Measurements from ENCODE around the gene TENM3.

The TENM3 gene

GRCh38 chr4:182700362-182701160, 457.4 kb downstream of the TENM3 start:
- no peak for DNase-seq

- DNase-seq, result no peak
These were observed 460.9 kb downstream of the TENM3 start for GRCh38 chr4:182704077-182704476.

GRCh38 chr4:182704948-182705347, 461.7 kb downstream of the TENM3 start:
- no peak for DNase-seq

GRCh38 chr4:182705389-182705788, 462.2 kb downstream of the TENM3 start:
- no peak for DNase-seq

GRCh38 chr4:182711211-182711610, 468.0 kb downstream of the TENM3 start:
- DNase-seq, result no peak

DNA sequence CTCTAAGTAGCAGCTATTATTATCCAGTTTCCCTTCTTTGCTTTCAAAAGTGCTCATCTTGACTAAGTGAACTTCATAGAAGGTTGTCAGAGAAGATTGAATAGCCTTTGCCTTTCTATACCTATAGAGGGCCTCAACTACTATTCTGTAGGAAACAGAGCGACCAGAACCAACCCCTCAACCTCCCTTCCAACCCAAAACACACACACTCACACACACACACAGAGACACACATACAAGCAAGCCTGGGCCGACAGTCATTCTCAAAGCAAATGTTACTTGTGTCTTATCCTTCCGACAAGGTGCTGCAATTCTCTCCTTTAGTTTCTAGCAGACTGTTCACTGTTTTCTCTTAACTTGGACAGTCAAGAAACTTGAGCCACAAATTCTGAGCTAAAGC, 472.3 kb downstream of the TENM3 start:
- no peak for DNase-seq

DNA sequence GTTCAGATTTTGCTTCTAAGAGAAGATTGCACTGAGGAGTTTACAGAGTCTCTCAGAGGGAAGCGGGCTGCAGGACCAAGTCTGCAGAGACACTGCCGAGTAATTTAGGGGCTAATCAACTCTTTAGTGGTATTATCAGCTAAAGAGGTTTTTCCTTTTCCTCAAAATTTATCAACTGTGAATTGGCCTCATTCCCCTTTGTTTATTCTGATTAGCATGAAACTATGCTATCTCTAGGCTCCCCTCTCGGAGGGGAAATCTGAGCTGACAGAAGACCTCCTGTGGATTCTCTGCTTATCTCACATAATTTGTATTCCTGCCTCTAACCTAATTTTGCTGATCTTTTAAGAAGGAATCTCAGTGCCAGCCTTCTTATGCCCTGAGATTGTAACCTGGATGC, 473.0 kb downstream of the TENM3 start:
- DNase-seq, result no peak

GRCh38 chr4:182717788-182718583, 474.8 kb downstream of the TENM3 start:
- no peak for DNase-seq

- no peak for DNase-seq
These were observed 481.2 kb downstream of the TENM3 start for GRCh38 chr4:182724414-182724813.

DNA sequence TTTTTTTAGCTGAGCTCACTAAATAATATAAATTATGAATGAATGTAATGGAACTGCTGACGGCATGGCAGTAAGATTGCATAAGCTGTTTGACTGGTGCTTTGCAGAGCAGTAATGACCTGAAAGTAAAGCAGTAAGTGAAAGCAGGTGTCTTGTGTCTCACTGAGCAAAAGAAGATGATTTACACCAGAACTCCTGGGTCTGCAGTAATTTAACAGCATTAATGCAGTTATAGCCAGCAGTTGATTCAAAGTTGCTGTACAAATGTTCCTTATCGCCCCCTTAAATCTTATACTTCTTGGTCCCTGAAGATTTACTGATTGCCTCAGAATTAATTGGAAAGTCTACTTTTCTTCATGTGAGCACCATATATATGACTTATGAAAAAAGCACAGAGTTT, 486.3 kb downstream of the TENM3 start:
- no peak for DNase-seq

DNA sequence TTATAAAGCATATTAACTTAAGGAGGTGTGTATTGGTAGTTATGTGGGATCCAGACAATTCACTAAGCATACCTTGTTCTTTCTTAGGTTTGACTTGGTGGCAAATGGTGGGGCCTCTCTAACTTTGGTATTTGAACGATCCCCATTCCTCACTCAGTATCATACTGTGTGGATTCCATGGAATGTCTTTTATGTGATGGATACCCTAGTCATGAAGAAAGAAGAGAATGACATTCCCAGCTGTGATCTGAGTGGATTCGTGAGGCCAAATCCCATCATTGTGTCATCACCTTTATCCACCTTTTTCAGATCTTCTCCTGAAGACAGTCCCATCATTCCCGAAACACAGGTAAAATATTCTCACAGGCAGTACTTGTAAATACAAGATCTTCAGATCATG, 487.6 kb downstream of the TENM3 start:
- DNase-seq, result no peak

DNA sequence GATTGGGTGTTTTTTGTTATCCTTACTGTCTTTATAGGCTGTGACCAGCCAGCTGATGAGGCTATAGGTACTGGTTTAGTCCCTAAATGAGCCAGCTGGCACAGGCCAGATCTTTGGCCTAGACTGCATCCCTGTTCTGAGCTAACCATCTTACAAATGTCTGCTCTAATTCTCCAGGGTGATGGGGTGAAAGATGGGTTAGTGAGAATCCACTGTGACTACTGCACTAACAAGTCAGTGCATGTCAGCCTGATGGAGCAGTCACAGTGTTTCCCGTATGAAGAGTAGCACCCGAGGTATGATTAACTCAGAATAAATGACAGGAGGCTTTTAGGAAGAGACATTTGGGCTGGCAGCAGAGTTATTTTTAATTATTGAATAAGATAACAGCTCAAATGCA, 493.0 kb downstream of the TENM3 start:
- DNase-seq, result no peak

- no peak for DNase-seq
These were observed 495.3 kb downstream of the TENM3 start for GRCh38 chr4:182738283-182739047.

DNA sequence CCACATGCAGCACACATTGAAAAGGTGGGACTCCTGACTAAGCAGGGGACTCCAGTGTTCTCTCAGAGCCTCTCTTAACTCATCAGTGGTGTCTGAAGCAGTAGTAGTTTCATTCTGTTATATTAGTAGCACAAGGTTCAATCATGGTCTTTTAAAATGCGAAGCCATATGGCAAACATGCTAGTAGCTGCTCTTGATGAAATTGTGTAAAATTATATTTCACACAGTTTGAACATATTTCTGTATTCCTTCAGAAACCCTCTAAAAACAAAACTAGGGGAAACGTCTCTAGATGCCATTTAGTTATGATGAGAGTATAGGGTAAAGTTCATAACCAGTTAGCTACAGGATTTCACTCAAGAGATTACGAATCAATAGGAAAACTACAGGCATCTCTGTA, 497.1 kb downstream of the TENM3 start:
- no peak for DNase-seq

DNA sequence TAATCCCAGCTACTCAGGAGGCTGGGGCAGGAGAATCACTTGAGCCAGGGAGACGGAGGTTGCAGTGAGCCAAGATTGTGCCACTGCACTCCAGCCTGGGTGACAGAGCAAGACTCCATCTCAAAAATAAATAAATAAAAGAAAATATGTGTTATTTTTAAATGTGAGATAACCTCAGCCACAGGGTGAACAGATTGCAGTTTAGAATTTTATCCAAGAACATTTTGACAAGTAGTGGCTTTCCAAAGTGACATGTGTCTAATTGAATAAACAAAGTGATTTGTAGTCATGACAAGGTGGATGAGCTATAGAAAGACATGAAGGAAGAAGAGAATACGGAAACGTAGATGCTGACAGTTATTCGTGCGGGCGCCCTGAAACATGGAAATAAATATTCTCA, 497.9 kb downstream of the TENM3 start:
- DNase-seq, result no peak

DNA sequence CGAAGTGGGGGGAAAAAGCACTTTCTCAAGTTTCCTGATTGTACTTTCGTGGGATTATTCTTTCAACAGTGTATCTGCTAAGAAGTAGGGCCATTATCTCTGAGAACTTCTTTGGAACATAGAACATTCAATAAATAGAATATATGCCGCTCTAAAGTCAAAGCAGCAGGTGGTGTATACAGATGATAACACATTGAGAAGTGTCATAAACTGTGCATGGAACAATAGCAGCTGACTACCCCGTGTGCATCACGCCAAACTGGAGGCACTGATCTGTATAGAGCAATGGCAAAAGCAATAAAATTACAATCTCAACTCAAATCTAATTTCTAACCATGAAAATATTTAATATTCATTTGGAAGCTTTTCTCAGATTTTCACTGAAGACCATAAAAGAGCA, 498.7 kb downstream of the TENM3 start:
- no peak for DNase-seq

DNA sequence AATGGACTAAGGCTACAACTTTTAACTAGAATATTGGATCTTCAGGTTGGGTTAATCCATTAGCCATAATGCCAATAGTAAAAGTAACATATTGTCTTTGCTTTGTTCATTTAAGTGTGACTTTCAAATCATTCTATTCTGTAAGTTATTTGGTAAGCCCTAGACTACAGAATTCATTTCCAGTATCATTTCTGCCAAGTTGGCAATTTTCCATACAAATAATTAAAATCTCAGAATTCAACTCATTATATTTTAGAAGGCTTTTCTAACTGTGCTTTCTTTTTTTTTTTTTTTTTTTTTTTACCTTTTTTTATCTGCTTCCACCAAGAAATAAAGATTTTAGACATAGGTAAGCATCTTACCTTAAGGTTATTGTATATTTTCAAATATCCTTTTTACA, 500.6 kb downstream of the TENM3 start:
- DNase-seq, result no peak

- peak; percentile 70 for DNase-seq
These were observed 502.0 kb downstream of the TENM3 start for GRCh38 chr4:182745237-182745636.

GRCh38 chr4:182746876-182747275, 503.7 kb downstream of the TENM3 start:
- no peak for DNase-seq

DNA sequence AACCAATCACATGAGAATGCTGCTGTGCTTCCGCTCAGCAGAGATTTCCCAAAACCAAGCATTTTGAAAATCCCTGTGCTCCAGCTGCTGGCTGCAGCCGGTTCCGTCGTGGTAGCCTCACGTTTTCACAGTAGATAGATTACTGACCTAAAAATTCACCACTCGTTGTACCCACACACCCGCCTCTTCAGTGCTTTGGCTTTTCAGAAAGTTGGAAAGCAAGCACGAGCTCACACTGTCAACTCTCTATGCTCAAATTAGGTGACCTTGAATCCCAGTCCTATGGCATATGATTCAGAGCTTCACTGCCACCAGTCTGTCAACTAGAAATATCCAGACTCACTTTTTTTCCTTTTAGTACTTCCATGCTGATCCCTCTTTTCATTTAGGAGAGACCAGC, 505.1 kb downstream of the TENM3 start:
- no peak for DNase-seq

GRCh38 chr4:182748949-182749348, 505.7 kb downstream of the TENM3 start:
- no peak for DNase-seq

DNA sequence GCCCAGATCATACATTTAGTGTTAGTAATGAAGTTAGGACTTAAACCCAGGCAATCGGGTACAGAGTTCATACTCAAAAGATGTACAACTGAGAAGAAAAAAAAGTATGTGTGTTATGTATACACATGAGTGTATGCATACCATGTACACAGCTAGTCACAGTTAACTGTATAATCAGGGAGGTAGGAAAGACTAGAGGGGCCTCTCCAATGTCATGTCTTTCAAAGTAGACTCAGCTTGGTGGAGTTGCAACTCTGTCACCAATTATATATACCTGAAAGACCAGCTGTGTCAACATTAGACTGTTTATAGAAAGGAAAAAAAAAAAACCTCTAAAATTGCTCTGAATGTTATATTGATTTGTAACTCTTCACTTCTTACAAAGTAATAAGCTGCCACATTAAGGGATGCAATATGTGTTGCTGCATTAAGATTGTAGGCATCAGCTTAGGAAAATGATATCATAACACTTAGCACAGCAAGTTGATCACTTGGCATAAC, 506.5 kb downstream of the TENM3 start:
- DNase-seq, result peak; percentile 32

GRCh38 chr4:182752158-182752910, 509.1 kb downstream of the TENM3 start:
- DNase-seq, result no peak
